Measurements from ENCODE around the gene RARB. TPM values are rescaled to one million over a fixed set of nuclear protein-coding genes. Genes with fewer than 3 reads are reported as not detected.
A peak's percentile ranks its signal among the peaks of the same experiment; 100 is the strongest.

The RARB gene
- total RNA-seq, 1 experiment from 2014 or later = 2.5 TPM

DNA sequence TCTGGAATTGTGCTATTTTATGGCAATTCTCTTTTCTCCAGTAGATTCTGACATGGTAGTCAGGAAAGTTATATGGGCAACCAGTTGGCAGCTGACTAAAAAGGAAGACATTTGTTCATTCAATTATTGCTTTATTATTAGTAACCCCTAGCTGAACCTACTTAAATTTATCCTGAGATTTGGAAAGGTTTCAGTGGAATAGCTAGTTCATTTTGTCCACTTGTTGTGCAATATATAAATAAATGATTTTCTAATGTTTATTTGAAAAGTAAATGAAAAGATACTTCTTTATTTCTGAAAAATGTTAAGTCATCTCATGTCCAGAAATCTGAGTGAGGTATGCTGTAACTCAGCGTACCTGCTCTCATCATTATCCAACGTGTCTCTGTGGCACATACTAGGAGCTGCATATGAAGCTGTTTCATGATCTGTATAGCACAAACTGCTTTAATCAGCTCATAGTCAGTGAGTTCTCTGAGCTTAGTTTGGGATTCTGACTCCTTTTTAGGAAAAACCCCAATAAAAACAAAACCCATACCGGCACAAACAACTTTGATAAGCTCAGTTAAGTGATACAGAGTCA lies 35.9 kb downstream of the RARB start:
- TF ChIP-seq, protein P1, sequence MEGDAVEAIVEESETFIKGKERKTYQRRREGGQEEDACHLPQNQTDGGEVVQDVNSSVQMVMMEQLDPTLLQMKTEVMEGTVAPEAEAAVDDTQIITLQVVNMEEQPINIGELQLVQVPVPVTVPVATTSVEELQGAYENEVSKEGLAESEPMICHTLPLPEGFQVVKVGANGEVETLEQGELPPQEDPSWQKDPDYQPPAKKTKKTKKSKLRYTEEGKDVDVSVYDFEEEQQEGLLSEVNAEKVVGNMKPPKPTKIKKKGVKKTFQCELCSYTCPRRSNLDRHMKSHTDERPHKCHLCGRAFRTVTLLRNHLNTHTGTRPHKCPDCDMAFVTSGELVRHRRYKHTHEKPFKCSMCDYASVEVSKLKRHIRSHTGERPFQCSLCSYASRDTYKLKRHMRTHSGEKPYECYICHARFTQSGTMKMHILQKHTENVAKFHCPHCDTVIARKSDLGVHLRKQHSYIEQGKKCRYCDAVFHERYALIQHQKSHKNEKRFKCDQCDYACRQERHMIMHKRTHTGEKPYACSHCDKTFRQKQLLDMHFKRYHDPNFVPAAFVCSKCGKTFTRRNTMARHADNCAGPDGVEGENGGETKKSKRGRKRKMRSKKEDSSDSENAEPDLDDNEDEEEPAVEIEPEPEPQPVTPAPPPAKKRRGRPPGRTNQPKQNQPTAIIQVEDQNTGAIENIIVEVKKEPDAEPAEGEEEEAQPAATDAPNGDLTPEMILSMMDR (IDR thresholded peaks at IDR 0.05; ENCODE audit: insufficient read depth in 1 of 2, low read depth in 1 of 2, low read length in 1 of 2, severe bottlenecking in 1 of 2, unreplicated experiment in 1 of 2) = no peak
- intact Hi-C loops (cut with micrococcal nuclease; ENCODE audit: unreplicated experiment) = no loop called here
- Histone ChIP-seq H3K4me1 (no peaks in the 10 kb centered on the region), H3K9me3 (no peaks in the 10 kb centered on the region), H3K36me3 (ENCODE audit: control insufficient read depth, insufficient read depth, low read length) (no peaks in the 10 kb centered on the region), H3K4me3 (ENCODE audit: low read depth, low read length) (no peak overlapping the region), H3K27me3 (replicated peaks; ENCODE audit: control insufficient read depth, insufficient read depth, low read length) (no peaks in the 10 kb centered on the region)
- ChIA-PET CTCF (no interaction called here), POLR2A (no interaction called here)
- peaks cover 6% of the 10 kb centered on the region for H3K4me1 Mint-ChIP-seq (ENCODE audit: low read depth, unreplicated experiment)
- BruUV-seq (replicated peaks) = no TSS peak
- no peaks in the 10 kb centered on the region for H3K9me3 Mint-ChIP-seq (ENCODE audit: unreplicated experiment)
- H3K27me3 Mint-ChIP-seq (ENCODE audit: insufficient read depth, unreplicated experiment) = no peaks in the 10 kb centered on the region
- H3K27ac Mint-ChIP-seq (ENCODE audit: unreplicated experiment) = no peak overlapping the region
- no peak for DNase-seq
- no peaks in the 10 kb centered on the region for H3K36me3 Mint-ChIP-seq (ENCODE audit: insufficient read depth, unreplicated experiment)
- H3K4me3 Mint-ChIP-seq (ENCODE audit: unreplicated experiment) = no peak overlapping the region

DNA sequence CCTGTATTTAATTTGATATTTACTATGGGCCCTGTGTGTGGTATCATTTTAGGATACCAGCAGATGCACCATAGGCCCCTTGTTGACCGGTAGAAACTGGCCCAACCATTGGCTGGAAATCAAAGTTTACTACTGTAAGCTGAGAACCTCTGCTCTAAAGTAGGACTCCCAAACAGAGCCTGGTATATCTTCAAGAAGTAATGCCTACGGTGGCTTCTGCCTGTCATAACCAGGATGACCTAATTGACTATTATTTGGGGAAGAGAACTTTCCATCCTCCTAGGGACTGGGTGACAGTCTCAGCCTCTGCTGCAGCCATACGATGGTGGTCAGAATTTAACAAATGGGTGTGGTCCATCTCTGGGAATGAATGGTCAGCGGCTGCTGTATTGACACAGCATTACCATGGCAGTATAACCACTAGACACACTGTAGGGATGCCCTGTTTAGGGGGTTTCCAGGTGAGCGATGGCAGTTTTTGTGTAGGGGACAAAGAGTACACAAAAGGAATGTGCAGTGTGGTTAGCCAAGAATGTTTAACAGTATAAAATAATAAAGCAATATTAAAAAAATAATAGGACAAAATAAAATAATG lies 37.3 kb downstream of the RARB start:
- BruUV-seq (replicated peaks) = no TSS peak
- no peaks in the 10 kb centered on the region for H3K36me3 Mint-ChIP-seq (ENCODE audit: insufficient read depth, unreplicated experiment)
- intact Hi-C loops (cut with micrococcal nuclease; ENCODE audit: unreplicated experiment) = no loop called here

DNA sequence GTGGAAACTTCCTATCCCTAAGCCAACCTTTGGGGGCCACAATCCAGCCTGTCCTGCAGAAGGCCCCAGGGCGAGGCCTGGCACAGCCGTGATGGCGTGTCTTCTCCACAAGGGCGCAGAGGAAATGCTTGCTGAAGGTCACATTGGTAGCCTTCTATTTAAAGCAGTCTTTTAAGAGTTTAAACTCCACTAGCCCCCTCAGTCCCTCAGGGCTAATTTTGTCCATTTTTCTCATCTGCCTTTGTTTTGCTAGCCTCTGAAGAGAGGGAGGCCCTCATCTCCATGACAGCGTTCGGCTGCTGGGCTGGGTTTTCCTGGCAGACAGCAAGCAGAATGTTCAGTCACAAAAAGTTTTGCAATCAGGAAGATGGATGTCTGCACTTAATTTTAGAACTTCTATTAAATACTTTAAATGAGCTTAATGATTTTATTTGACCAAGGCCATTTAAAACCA lies 40.8 kb downstream of the RARB start:
- TF ChIP-seq, protein P1 (IDR thresholded peaks at IDR 0.05; ENCODE audit: insufficient read depth in 1 of 2, low read depth in 1 of 2, low read length in 1 of 2, severe bottlenecking in 1 of 2, unreplicated experiment in 1 of 2) = peak; percentile 18 to 21
- BruUV-seq (replicated peaks) = no TSS peak

More for the DNA sequence above, 37.3 kb downstream of the RARB start:
- no peak for DNase-seq
- H3K4me3 ChIP-seq (ENCODE audit: low read depth, low read length) = no peak overlapping the region
- Mint-ChIP-seq H3K27ac (ENCODE audit: unreplicated experiment) (no peak overlapping the region), H3K4me1 (ENCODE audit: low read depth, unreplicated experiment) (no peaks in the 10 kb centered on the region), H3K9me3 (ENCODE audit: unreplicated experiment) (no peaks in the 10 kb centered on the region), H3K27me3 (ENCODE audit: insufficient read depth, unreplicated experiment) (no peaks in the 10 kb centered on the region), H3K4me3 (ENCODE audit: unreplicated experiment) (no peak overlapping the region)
- H3K4me1 ChIP-seq = no peaks in the 10 kb centered on the region
- H3K36me3 ChIP-seq (ENCODE audit: control insufficient read depth, insufficient read depth, low read length) = no peaks in the 10 kb centered on the region
- no peaks in the 10 kb centered on the region for H3K9me3 ChIP-seq
- no peaks in the 10 kb centered on the region for H3K27me3 ChIP-seq (replicated peaks; ENCODE audit: control insufficient read depth, insufficient read depth, low read length)
- TF ChIP-seq, protein P1 (IDR thresholded peaks at IDR 0.05; ENCODE audit: insufficient read depth in 1 of 2, low read depth in 1 of 2, low read length in 1 of 2, severe bottlenecking in 1 of 2, unreplicated experiment in 1 of 2) = no peak
- ChIA-PET CTCF (no interaction called here), POLR2A (no interaction called here)

More for the DNA sequence above, 40.8 kb downstream of the RARB start:
- Mint-ChIP-seq H3K27me3 (ENCODE audit: insufficient read depth, unreplicated experiment) (no peaks in the 10 kb centered on the region), H3K4me3 (ENCODE audit: unreplicated experiment) (no peak overlapping the region), H3K4me1 (ENCODE audit: low read depth, unreplicated experiment) (no peaks in the 10 kb centered on the region), H3K9me3 (ENCODE audit: unreplicated experiment) (no peaks in the 10 kb centered on the region), H3K36me3 (ENCODE audit: insufficient read depth, unreplicated experiment) (no peaks in the 10 kb centered on the region), H3K27ac (ENCODE audit: unreplicated experiment) (no peak overlapping the region)
- intact Hi-C loops (cut with micrococcal nuclease; ENCODE audit: unreplicated experiment) = no loop called here
- ChIA-PET CTCF (no interaction called here), POLR2A (no interaction called here)
- Histone ChIP-seq H3K9me3 (no peaks in the 10 kb centered on the region), H3K27me3 (replicated peaks; ENCODE audit: control insufficient read depth, insufficient read depth, low read length) (no peaks in the 10 kb centered on the region), H3K4me1 (no peaks in the 10 kb centered on the region), H3K36me3 (ENCODE audit: control insufficient read depth, insufficient read depth, low read length) (no peaks in the 10 kb centered on the region), H3K4me3 (ENCODE audit: low read depth, low read length) (no peak overlapping the region)
- no peak for DNase-seq

All from Caco-2 (cell line).